ENCODE results near the gene BEST1.
"Not testable (repeated sequence)": the region's sequence is repeated elsewhere in the genome, so short reads cannot be mapped to it uniquely, and the experiment has no call there.

Gene BEST1

GRCh38 chr11:61951484-61952135 is 1.5 kb downstream of the BEST1 start:
- H3K27me3 Mint-ChIP-seq, result peaks cover 3% of the 10 kb centered on the region
- peaks cover 6% of the 10 kb centered on the region for H3K4me1 Mint-ChIP-seq (ENCODE audit: low read depth)
- H3K27ac Mint-ChIP-seq, result no peak overlapping the region
- H3K36me3 Mint-ChIP-seq, result no peaks in the 10 kb centered on the region
- H3K4me3 Mint-ChIP-seq, result no peak overlapping the region
- H3K9me3 Mint-ChIP-seq (ENCODE audit: low read depth), result no peaks in the 10 kb centered on the region

- H3K9me3 Mint-ChIP-seq (ENCODE audit: low read depth), result no peaks in the 10 kb centered on the region
- H3K27me3 Mint-ChIP-seq, result peaks cover 3% of the 10 kb centered on the region
- no peak overlapping the region for H3K4me3 Mint-ChIP-seq
- no peak overlapping the region for H3K27ac Mint-ChIP-seq
- peaks cover 4% of the 10 kb centered on the region for H3K4me1 Mint-ChIP-seq (ENCODE audit: low read depth)
- H3K36me3 Mint-ChIP-seq, result no peaks in the 10 kb centered on the region
Measured at GRCh38 chr11:61952882-61953281, 2.7 kb downstream of the BEST1 start.

GRCh38 chr11:61953632-61954031 is 3.5 kb downstream of the BEST1 start:
- H3K36me3 Mint-ChIP-seq; H3K4me3 Mint-ChIP-seq; H3K27ac Mint-ChIP-seq; H3K27me3 Mint-ChIP-seq; H3K4me1 Mint-ChIP-seq (ENCODE audit: low read depth); H3K9me3 Mint-ChIP-seq (ENCODE audit: low read depth): not testable (repeated sequence)

GRCh38 chr11:61954106-61954850 is 4.1 kb downstream of the BEST1 start:
- peaks cover 3% of the 10 kb centered on the region for H3K27me3 Mint-ChIP-seq
- H3K27ac Mint-ChIP-seq, result no peak overlapping the region
- H3K36me3 Mint-ChIP-seq, result no peaks in the 10 kb centered on the region
- H3K4me3 Mint-ChIP-seq, result no peak overlapping the region
- H3K4me1 Mint-ChIP-seq (ENCODE audit: low read depth), result peaks cover 4% of the 10 kb centered on the region
- H3K9me3 Mint-ChIP-seq (ENCODE audit: low read depth), result no peaks in the 10 kb centered on the region

GRCh38 chr11:61954851-61955421 is 4.8 kb downstream of the BEST1 start:
- H3K4me3 Mint-ChIP-seq, result peak overlapping the region; percentile 27
- no peaks in the 10 kb centered on the region for H3K9me3 Mint-ChIP-seq (ENCODE audit: low read depth)

GRCh38 chr11:61955422-61956135 is 5.4 kb downstream of the BEST1 start:
- Mint-ChIP-seq H3K36me3 (no peaks in the 10 kb centered on the region), H3K4me1 (ENCODE audit: low read depth) (peaks cover 4% of the 10 kb centered on the region), H3K9me3 (ENCODE audit: low read depth) (no peaks in the 10 kb centered on the region), H3K4me3 (peak overlapping the region; percentile 27), H3K27me3 (peaks cover 3% of the 10 kb centered on the region), H3K27ac (no peak overlapping the region)

More at GRCh38 chr11:61954851-61955421, 4.8 kb downstream of the BEST1 start:
- Mint-ChIP-seq H3K4me1 (ENCODE audit: low read depth) (peaks cover 4% of the 10 kb centered on the region), H3K27ac (no peak overlapping the region), H3K27me3 (peaks cover 3% of the 10 kb centered on the region), H3K36me3 (no peaks in the 10 kb centered on the region)

GRCh38 chr11:61956191-61957020 is 6.3 kb downstream of the BEST1 start:
- Mint-ChIP-seq H3K4me1 (ENCODE audit: low read depth) (peaks cover 4% of the 10 kb centered on the region), H3K4me3 (peak overlapping the region; percentile 27), H3K27ac (no peak overlapping the region), H3K27me3 (peaks cover 3% of the 10 kb centered on the region), H3K9me3 (ENCODE audit: low read depth) (no peaks in the 10 kb centered on the region), H3K36me3 (no peaks in the 10 kb centered on the region)

GRCh38 chr11:61957021-61957770 is 7.0 kb downstream of the BEST1 start:
- no peaks in the 10 kb centered on the region for H3K36me3 Mint-ChIP-seq
- no peaks in the 10 kb centered on the region for H3K9me3 Mint-ChIP-seq (ENCODE audit: low read depth)
- H3K27me3 Mint-ChIP-seq, result peaks cover 3% of the 10 kb centered on the region
- peaks cover 6% of the 10 kb centered on the region for H3K4me1 Mint-ChIP-seq (ENCODE audit: low read depth)
- H3K27ac Mint-ChIP-seq, result no peak overlapping the region
- no peak overlapping the region for H3K4me3 Mint-ChIP-seq

GRCh38 chr11:61958590-61958989 is 8.4 kb downstream of the BEST1 start:
- no peak overlapping the region for H3K4me3 Mint-ChIP-seq
- peaks cover 3% of the 10 kb centered on the region for H3K36me3 Mint-ChIP-seq
- H3K4me1 Mint-ChIP-seq (ENCODE audit: low read depth), result peaks cover 15% of the 10 kb centered on the region
- no peak overlapping the region for H3K27ac Mint-ChIP-seq
- H3K9me3 Mint-ChIP-seq (ENCODE audit: low read depth), result no peaks in the 10 kb centered on the region
- H3K27me3 Mint-ChIP-seq, result peaks cover 3% of the 10 kb centered on the region

- Mint-ChIP-seq H3K36me3 (peaks cover 7% of the 10 kb centered on the region), H3K27ac (peak overlapping the region; percentile 46), H3K4me1 (ENCODE audit: low read depth) (peaks cover 21% of the 10 kb centered on the region), H3K9me3 (ENCODE audit: low read depth) (no peaks in the 10 kb centered on the region), H3K27me3 (peaks cover 3% of the 10 kb centered on the region), H3K4me3 (no peak overlapping the region)
Measured at GRCh38 chr11:61959114-61959513, 9.0 kb downstream of the BEST1 start.

GRCh38 chr11:61959678-61960077 is 9.5 kb downstream of the BEST1 start:
- Mint-ChIP-seq H3K27ac (no peak overlapping the region), H3K27me3 (no peaks in the 10 kb centered on the region), H3K4me1 (ENCODE audit: low read depth) (peaks cover 26% of the 10 kb centered on the region), H3K36me3 (peaks cover 11% of the 10 kb centered on the region), H3K9me3 (ENCODE audit: low read depth) (no peaks in the 10 kb centered on the region), H3K4me3 (no peak overlapping the region)

- Mint-ChIP-seq H3K36me3 (peaks cover 18% of the 10 kb centered on the region), H3K27ac (no peak overlapping the region), H3K4me1 (ENCODE audit: low read depth) (peaks cover 35% of the 10 kb centered on the region), H3K9me3 (ENCODE audit: low read depth) (no peaks in the 10 kb centered on the region), H3K4me3 (no peak overlapping the region), H3K27me3 (no peaks in the 10 kb centered on the region)
Measured at GRCh38 chr11:61960532-61960931, 10.4 kb downstream of the BEST1 start.

- Mint-ChIP-seq H3K9me3 (ENCODE audit: low read depth) (no peaks in the 10 kb centered on the region), H3K36me3 (peaks cover 20% of the 10 kb centered on the region), H3K27ac (no peak overlapping the region), H3K4me1 (ENCODE audit: low read depth) (peaks cover 35% of the 10 kb centered on the region), H3K27me3 (no peaks in the 10 kb centered on the region), H3K4me3 (no peak overlapping the region)
Measured at GRCh38 chr11:61961570-61962212, 11.5 kb downstream of the BEST1 start.

All from activated naive CD8-positive, alpha-beta T cell (primary cell).